Activated naive CD4-positive, alpha-beta T cell (primary cell): Measurements from ENCODE around the gene TFF3.
"Not testable (repeated sequence)": the region's sequence is repeated elsewhere in the genome, so short reads cannot be mapped to it uniquely, and the experiment has no call there.

Experiments used
- DNase-seq, 4 experiments: peaks; one replicate each; lab custom pipeline; 2025; lab: John Stamatoyannopoulos, UW

Gene TFF3

DNA sequence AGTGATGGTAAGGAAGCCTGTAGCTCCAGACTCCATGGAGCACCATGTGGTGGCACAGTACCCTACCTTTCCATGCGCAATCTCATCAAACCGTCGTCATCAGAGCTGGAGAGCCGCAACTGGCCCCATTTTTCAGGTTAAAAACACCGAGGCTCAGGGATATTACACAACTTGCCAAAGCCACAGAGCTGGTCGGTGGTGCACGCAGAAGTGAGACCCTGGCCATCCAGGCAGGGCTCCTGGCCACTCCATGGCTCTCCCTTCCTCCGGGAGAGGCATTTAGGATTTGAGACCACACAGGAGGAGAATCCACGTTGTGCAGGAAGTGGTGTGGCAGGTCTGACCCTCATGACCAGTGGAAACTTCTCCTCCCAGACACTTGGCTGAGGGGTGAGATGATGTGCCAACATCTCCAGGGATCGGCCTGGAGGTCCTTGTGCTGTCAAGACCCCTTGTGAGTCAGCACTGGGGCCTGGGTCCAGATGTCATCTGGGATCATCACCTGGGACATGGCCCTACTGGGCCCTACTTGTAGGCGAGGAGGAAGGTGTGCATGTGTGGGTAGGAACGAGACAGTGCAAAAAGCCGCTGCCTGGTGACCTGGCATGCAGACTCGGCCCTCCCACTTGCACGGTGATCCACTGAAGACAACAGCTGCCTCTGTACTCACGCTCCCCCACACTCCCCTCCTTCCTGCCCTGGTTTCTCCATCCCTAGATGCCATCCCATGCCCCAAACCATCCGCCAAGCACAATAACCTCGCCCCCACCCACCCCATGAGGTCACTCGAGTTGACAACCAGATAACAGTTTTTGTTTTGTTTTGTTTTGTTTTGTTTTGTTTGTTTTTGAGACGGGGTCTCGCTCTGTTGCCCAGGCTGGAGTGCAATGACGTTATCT is 10.4 kb downstream of the TFF3 start:
- DNase-seq: no peak

DNA sequence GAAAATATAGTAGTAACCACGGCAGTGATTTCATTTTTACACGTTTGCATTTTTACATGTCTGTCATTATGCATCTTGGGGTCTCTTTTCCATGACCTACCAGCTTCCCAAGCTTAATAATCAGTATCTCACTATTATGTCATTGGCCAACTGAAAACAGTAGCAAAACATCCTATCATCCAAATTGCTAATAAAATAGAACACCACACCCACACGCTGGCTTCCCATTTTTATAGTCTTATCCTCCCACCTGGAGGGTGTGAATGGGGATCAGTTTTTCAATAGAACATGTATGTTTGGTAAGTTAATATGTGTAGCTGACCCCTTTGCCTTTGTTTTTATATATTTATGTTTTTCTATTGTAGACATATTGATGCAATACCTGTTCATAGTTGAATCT is 11.8 kb downstream of the TFF3 start:
- DNase-seq: no peak

GRCh38 chr21:42302794-42303193 is 12.4 kb downstream of the TFF3 start:
- DNase-seq: no peak

DNA sequence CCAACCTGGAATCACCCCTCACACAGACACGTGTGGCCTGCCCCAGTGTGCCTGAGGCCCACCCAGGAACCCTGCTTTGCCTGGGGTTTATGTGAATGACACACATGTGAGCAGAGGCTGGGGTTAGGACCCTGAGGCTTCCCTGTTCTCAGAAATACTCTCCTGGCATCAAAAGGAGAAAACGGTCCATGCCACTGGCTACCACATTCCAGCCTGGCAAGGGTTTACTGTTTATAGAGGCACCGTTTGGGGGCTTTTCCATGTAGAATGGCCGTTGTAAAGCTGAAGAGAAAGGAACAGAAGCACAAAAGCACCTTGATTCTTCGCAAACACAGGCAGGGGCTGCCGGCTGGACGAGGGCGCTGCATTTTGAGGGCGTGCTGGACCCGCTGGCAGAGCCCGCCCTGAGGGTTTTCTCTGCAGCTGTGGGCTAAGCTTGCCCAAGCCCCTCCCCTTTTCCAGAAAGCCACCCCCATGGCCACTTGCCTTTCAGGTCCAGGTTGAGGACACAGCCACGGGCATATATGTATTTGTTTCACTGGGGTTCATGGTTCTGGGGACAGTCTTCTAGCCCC is 13.0 kb downstream of the TFF3 start:
- DNase-seq: no peak

GRCh38 chr21:42301371-42302075 is 13.7 kb downstream of the TFF3 start:
- no peak for DNase-seq

DNA sequence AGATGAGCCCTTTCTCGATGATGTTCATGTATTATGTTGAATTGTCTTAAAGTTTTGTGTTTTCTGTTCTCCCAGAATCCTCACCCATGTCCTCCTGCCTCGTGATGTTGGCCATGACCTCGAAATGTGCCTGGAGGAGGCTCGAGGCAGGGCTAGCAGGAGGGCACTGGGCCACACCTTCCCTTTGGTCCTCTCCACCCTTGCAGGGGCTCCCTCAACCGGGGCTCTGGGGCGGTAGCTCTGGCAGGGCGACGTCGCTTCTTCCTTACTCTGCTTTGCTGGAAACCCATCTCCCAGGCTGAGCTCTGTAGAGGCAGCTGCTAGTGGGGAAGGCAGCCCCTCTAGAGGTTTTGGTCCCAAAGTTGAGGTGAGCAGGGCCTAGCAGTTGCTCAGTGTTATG is 14.3 kb downstream of the TFF3 start:
- DNase-seq: no peak

DNA sequence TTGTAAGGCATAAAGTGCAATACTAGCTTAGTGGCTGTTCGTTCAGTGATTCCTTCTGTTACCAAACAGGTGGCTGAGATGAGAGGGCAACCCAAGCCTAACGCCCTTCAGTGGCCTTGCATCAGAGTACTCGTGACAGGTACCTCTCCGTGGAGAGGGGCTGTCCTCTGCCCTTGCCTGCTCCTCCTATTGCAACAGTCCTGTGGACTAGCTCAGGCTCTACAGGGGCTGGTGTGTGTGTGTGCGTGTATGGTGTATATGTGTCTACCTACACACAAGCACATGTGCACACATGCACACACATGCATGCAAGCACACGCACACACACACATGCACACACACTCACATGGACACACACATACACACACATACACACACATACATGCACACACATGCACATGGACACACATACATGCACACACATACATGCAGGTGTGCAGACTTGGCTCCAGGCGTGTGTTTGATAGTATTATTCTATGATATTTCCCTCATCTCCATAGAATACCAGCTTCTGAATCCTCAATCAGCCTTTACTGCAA is 15.1 kb downstream of the TFF3 start:
- DNase-seq: no peak

DNA sequence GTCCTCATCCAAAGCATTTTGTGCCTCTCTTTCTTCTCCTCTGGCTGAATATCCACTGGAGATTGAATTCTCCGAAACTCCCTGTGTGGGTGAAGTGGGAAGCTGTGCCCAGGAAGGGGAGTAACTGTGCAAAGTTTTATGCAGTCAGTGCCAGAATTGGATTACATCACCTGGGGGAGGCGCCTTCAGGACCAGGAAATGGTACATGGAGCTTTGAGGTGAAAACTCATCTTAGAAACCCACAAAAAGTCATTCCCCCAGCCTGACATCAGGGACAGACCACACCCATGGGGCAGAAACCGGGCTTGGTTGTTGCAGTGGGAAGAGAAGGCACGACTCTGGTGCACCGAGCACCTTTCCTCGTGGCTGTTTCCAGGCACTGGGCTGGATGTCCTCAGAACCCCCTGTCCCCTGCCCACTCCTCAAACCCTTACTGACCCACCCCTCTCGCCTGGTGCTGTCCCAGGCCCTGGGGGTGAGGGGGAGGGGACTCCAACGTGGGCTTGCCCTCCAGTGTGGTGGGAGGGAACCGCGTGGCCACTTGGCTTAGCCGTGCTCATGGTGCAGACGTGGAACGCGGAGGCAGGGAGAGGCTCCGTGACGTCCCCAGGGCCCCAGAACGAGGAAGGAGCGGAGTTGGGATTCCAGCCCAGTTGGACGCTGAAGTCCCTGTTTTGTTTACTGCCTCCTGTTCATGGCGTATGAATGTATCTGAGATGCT is 15.7 kb downstream of the TFF3 start:
- DNase-seq: no peak

GRCh38 chr21:42298657-42299056 is 16.6 kb downstream of the TFF3 start:
- no peak for DNase-seq

- no peak for DNase-seq
Observed at GRCh38 chr21:42298237-42298636, 17.0 kb downstream of the TFF3 start.

DNA sequence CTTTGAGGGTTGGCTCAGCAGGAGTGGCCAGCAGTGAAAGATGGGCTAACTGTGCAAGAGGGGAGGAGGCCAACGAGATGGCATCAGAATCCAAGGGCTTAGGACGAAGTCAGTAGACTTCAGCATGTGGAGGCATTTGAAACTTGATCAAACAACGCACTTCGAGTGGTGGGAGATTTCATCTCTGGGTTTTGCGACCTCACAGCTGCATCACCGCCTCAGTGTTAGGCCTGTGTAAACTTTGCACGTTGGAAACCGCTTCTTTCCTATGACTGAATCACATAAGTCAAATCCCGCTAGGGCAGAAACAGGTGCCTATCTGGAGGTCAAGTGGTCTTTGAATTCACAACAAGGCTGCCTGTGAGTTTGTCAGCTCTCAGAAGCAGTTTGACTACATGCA is 17.8 kb downstream of the TFF3 start:
- no peak for DNase-seq

DNA sequence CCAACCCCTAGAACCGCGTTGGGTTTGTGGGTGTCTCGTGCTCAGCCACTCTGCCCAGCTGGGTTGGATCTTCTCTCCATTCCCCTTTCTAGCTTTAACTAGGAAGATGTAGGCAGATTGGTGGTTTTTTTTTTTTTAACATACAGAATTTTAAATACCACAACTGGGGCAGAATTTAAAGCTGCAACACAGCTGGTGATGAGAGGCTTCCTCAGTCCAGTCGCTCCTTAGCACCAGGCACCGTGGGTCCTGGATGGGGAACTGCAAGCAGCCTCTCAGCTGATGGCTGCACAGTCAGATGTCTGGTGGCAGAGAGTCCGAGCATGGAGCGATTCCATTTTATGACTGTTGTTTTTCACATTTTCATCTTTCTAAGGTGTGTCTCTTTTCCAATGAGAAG is 18.7 kb downstream of the TFF3 start:
- DNase-seq: no peak

DNA sequence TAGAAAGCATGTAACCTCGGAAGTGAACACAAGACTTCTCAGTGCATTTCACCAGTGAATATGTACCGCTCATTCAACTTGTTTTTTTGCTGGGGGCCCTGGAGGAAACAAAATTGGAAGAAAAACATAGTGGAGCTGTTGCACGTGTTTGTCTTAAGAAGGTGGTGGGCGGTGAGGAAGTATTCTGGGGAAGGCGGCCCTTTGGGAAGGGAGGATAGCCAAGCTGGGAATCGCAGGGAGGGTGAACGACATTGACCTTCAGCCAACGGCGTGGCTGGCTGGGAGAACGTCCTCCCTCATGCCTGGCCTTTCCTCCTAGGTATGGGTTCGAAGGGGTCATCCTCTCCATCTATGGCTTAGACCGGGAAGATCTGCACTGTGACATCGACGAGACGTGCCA is 19.4 kb downstream of the TFF3 start:
- DNase-seq: no peak

DNA sequence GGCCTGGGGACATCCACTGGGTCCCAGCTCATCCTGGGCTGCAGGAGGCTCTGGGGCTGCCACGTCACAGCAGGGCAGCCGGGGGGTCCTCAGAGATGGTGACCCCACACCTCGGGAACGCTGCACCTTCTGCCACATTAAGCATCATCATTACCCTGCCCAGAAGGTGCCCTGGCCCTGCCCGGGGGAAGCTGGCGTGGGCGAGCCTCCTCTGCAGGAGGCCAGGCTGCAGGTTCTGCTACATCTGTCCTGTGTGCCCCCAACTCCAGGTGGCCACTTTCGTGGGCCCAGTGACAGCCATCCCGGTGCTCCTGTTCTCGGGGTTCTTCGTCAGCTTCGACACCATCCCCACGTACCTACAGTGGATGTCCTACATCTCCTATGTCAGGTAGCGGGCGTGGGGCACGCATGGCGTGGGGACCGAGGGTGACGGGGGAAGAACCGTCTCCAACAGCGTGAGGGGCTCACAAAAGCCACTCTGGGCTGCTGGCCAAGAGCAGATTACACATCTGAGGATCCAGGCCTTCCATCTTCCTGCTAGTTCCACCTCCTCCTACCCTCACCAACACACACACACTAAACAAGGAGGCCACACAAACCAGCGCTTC is 20.8 kb downstream of the TFF3 start:
- no peak for DNase-seq

DNA sequence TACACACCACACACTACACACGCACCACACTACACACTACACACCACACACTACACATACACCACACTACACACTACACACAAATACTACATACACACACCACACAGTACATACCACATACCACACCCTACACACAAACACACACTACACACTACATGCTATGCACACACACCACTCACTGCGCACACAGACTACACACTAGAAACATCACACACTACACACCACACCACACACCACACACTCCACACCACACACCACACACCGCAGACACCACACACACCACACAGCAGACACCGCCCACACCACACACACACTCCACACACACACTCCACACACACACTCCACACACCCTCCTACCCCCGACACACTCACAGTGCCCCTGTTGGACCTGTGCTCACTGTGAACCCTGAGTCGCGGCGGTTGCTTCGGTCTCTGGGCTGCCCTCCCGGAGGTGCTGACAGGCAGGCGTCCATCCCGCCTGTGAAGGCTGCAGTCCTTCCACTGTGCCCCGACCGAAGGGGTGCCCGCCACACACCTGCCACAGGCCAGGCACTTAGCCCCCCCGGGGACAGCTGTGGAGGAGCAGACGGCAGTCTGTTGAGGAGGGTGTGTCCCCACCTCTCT is 21.4 kb downstream of the TFF3 start:
- no peak for DNase-seq

GRCh38 chr21:42292563-42293142 is 22.6 kb downstream of the TFF3 start:
- DNase-seq: not testable (repeated sequence)

DNA sequence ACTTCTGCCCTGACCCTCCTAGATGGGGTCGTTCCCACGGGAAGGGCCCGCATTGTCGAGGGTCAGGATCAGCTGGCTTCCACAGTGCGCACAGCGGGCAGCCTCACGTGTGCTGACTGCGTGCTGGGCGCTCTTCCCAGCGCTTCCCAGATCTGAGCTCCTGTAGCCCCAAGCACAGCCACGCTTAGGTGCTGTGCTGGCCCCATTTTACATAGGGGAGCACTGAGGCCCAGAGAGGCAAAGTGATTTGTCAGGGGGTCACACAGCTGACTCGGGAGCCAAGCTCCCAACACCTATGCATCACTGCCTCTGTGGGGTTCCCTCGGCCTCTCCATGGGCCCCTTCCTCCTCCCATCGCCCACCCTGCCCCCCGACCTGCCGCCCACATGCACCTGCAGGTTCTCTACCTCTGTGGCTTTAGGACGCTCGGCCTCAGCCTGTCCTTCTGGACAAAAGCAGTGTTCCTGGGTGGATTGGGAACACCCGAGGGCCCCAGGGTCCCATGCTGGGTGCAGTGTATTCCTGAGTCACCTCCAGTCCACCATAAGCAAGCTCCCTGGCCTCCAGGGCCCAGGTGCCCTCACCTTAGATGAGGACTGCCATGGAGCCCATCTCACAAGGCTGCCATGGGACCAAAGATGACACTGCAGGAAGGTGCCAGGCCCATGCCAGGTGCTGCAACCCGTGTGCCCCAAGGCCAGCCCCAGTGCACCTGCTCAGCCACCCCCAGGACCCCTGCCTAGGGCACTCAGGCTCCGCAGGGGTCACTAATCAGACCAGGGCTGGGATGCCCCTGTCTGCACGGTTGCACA is 23.3 kb downstream of the TFF3 start:
- DNase-seq: no peak

- DNase-seq: no peak
Observed at GRCh38 chr21:42291003-42291750, 24.0 kb downstream of the TFF3 start.

DNA sequence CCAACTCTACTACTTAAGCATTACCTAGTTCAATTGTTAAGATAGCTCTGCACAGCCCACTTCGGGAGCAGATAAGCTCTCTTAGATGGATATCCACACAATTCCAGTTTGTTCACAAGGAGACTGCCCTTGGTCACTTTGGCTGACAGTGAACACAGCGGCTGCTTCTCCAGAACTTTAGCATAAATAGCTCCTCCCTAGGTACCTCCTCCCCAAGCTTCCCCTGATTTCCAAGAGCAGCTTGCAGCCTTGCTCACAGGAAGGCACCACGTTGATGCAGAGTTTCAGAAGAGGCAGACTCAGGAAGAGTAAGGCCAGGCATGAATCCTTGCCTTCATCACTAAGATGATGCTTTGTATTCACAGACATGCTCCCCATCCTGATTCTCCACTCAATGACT is 24.7 kb downstream of the TFF3 start:
- DNase-seq: no peak
